Uterus (tissue), 4 donors: ENCODE results near the gene PODNL1. TPM values are rescaled to one million over a fixed set of nuclear protein-coding genes. Genes with fewer than 3 reads are reported as not detected.

ENCODE experiments used
- DNase-seq, 2 donors: peaks; one replicate each; pipeline ENCODE4 v3.0.0-alpha.2; 2019 to 2020
- H3K27ac ChIP-seq, 2 donors: fragments of 200-600 bp; sonication (generic); 1 replicate in 1 of 2; 2 replicates in 1 of 2; pipeline ENCODE4 v1.5.1; 2016 to 2018
- H3K27me3 ChIP-seq, 2 donors: fragments of 200-600 bp; sonication (generic); one replicate each; pipeline ENCODE4 v1.5.1; 2018 to 2019; ENCODE audit warnings: control low read depth in 1 of 2
- H3K36me3 ChIP-seq, 2 donors: fragments of 200-600 bp; sonication (generic); one replicate each; pipeline ENCODE4 v1.5.1; 2019; ENCODE audit warnings: control low read depth in 1 of 2
- H3K4me1 ChIP-seq, 2 donors: fragments of 200-600 bp; sonication (generic); one replicate each; pipeline ENCODE4 v1.5.1; 2018 to 2019; ENCODE audit warnings: control low read depth in 1 of 2
- H3K4me3 ChIP-seq, 2 donors: fragments of 200-600 bp; sonication (generic); 1 replicate in 1 of 2; 2 replicates in 1 of 2; pipeline ENCODE4 v1.5.1; 2018 to 2019; ENCODE audit warnings: mild to moderate bottlenecking in 1 of 2
- H3K9me3 ChIP-seq, 2 donors: fragments of 200-600 bp; sonication (generic); one replicate each; pipeline ENCODE4 v1.5.1; 2019; ENCODE audit warnings: control low read depth in 1 of 2
- CTCF ChIP-seq, 4 experiments: fragments of 200-600 bp in 2 of 4; fragments of 450-650 bp in 2 of 4; sonication (generic) in 2 of 4; IDR thresholded peaks; one replicate each; pipeline ENCODE4 v1.5.1; 2016 to 2019; ENCODE audit warnings: antibody characterized with exemption in 4 of 4, mild to moderate bottlenecking in 2 of 4, moderate library complexity in 1 of 4
- POLR2A ChIP-seq, 2 donors: fragments of 450-650 bp; IDR thresholded peaks; one replicate each; pipeline ENCODE4 v1.6.1; 2016; ENCODE audit warnings: antibody characterized with exemption in 2 of 2, mild to moderate bottlenecking in 1 of 2, moderate library complexity in 1 of 2
- intact Hi-C: fragments of 100-400 bp; cut with DNase I; formaldehyde crosslinking; loops from one replicate; pipeline ENCODE4 v1.15.1; 2023; ENCODE audit warnings: low total_unique reads
- total RNA-seq, 4 donors: library from RNA; depleted of rRNA in 3 of 4; stranded (reverse); fragments of >200 nt in 3 of 4; gene quantifications; one replicate each; pipeline versions ENCODE4 v1.1.0 to v1.2.4, GENCODE V29; 2014 to 2023
- donor health status: DM: yes; HTN: yes; CAD: no.

Gene PODNL1
- total RNA-seq, 4 donors from 2014 or later, result 0.55 to 0.98 TPM; not detected in 2

GRCh38 chr19:13932911-13933393, 5.3 kb downstream of the PODNL1 start:
- no peaks in the 10 kb centered on the region for H3K36me3 ChIP-seq
- no peak for DNase-seq
- H3K27ac ChIP-seq, result no peak overlapping the region
- intact Hi-C loops, result no loop called here
- no peaks in the 10 kb centered on the region for H3K27me3 ChIP-seq
- H3K9me3 ChIP-seq, result no peaks in the 10 kb centered on the region
- H3K4me3 ChIP-seq, result no peak overlapping the region
- H3K4me1 ChIP-seq, result peaks cover 0 to 2% of the 10 kb centered on the region in 2 donors
- TF ChIP-seq CTCF (IDR thresholded peaks at IDR 0.05) (no peak), POLR2A (IDR thresholded peaks at IDR 0.05) (no peak)

GRCh38 chr19:13932149-13932637, 6.0 kb downstream of the PODNL1 start:
- Histone ChIP-seq H3K27me3 (no peaks in the 10 kb centered on the region), H3K4me1 (no peaks in the 10 kb centered on the region), H3K9me3 (no peaks in the 10 kb centered on the region), H3K36me3 (no peaks in the 10 kb centered on the region), H3K4me3 (no peak overlapping the region), H3K27ac (no peak overlapping the region)
- DNase-seq, result no peak
- no peak for TF ChIP-seq CTCF (IDR thresholded peaks at IDR 0.05)
- intact Hi-C loops, result no loop called here

- H3K27me3 ChIP-seq, result no peaks in the 10 kb centered on the region
- no peak for DNase-seq
- H3K4me3 ChIP-seq, result no peak overlapping the region
- intact Hi-C loops, result no loop called here
- no peaks in the 10 kb centered on the region for H3K36me3 ChIP-seq
- no peak overlapping the region for H3K27ac ChIP-seq
- no peak for TF ChIP-seq CTCF (IDR thresholded peaks at IDR 0.05)
- no peak for TF ChIP-seq POLR2A (IDR thresholded peaks at IDR 0.05)
- no peaks in the 10 kb centered on the region for H3K4me1 ChIP-seq
- H3K9me3 ChIP-seq, result no peaks in the 10 kb centered on the region
Observed at GRCh38 chr19:13931391-13932148, 6.6 kb downstream of the PODNL1 start.

GRCh38 chr19:13930402-13930801, 7.8 kb downstream of the PODNL1 start:
- Histone ChIP-seq H3K27ac (no peak overlapping the region), H3K27me3 (no peaks in the 10 kb centered on the region), H3K9me3 (no peaks in the 10 kb centered on the region), H3K36me3 (no peaks in the 10 kb centered on the region), H3K4me1 (no peaks in the 10 kb centered on the region), H3K4me3 (no peak overlapping the region)
- no peak for TF ChIP-seq CTCF (IDR thresholded peaks at IDR 0.05)
- intact Hi-C loops, result no loop called here
- no peak for DNase-seq

GRCh38 chr19:13929956-13930355, 8.3 kb downstream of the PODNL1 start:
- Histone ChIP-seq H3K36me3 (no peaks in the 10 kb centered on the region), H3K4me3 (no peak overlapping the region), H3K27me3 (no peaks in the 10 kb centered on the region), H3K27ac (no peak overlapping the region), H3K9me3 (no peaks in the 10 kb centered on the region), H3K4me1 (no peaks in the 10 kb centered on the region)
- no peak for DNase-seq
- intact Hi-C loops, result no loop called here
- TF ChIP-seq CTCF (IDR thresholded peaks at IDR 0.05), result no peak
